ENCODE results near the gene KLF16.
"Not testable (repeated sequence)": the region's sequence is repeated elsewhere in the genome, so short reads cannot be mapped to it uniquely, and the experiment has no call there.

Gene KLF16

GRCh38 chr19:1883784-1884183, 20.4 kb upstream of the KLF16 start:
- no peak for DNase-seq

GRCh38 chr19:1882786-1883692, 19.7 kb upstream of the KLF16 start:
- no peak for DNase-seq

GRCh38 chr19:1882089-1882785, 18.9 kb upstream of the KLF16 start:
- no peak for DNase-seq

GRCh38 chr19:1881393-1882088, 18.2 kb upstream of the KLF16 start:
- DNase-seq: not testable (repeated sequence)

GRCh38 chr19:1880611-1881392, 17.4 kb upstream of the KLF16 start:
- DNase-seq: no peak

- DNase-seq: not testable (repeated sequence)
These were observed 16.6 kb upstream of the KLF16 start for GRCh38 chr19:1879982-1880381.

- DNase-seq: not testable (repeated sequence)
These were observed 15.2 kb upstream of the KLF16 start for GRCh38 chr19:1878583-1878982.

GRCh38 chr19:1877280-1877660, 13.9 kb upstream of the KLF16 start:
- DNase-seq: not testable (repeated sequence)

GRCh38 chr19:1876496-1877279, 13.3 kb upstream of the KLF16 start:
- not testable (repeated sequence) for DNase-seq

GRCh38 chr19:1875646-1876495, 12.5 kb upstream of the KLF16 start:
- DNase-seq: peak; percentile 49

GRCh38 chr19:1875265-1875645, 11.9 kb upstream of the KLF16 start:
- DNase-seq: not testable (repeated sequence)

- no peak for DNase-seq
These were observed 11.3 kb upstream of the KLF16 start for GRCh38 chr19:1874554-1875185.

GRCh38 chr19:1873524-1874473, 10.4 kb upstream of the KLF16 start:
- DNase-seq: no peak

- DNase-seq: no peak
These were observed 9.6 kb upstream of the KLF16 start for GRCh38 chr19:1872807-1873523.

- DNase-seq: no peak
These were observed 8.3 kb upstream of the KLF16 start for GRCh38 chr19:1871630-1872029.

GRCh38 chr19:1871140-1871597, 7.8 kb upstream of the KLF16 start:
- no peak for DNase-seq

- DNase-seq: no peak
These were observed 5.6 kb upstream of the KLF16 start for GRCh38 chr19:1868971-1869370.

- no peak for DNase-seq
These were observed 4.0 kb upstream of the KLF16 start for GRCh38 chr19:1867349-1867724.

Data from NCI-H1436 treated with DMSO at 0.1 percent for 48 hours (cell line).